Mucosa of rectum (tissue), 2 donors: Measurements from ENCODE around the gene SAMD11.

Source experiments
- H3K27ac ChIP-seq, 2 donors: one replicate each; pipeline ENCODE4 v1.7.0; 2013; ENCODE audit warnings: inconsistent platforms in 2 of 2, low read depth in 2 of 2, low read length in 2 of 2
- H3K27me3 ChIP-seq, 2 donors: one replicate each; pipeline ENCODE4 v1.7.0; 2013; ENCODE audit warnings: low read length in 2 of 2; ENCODE audit not compliant: control insufficient read depth in 2 of 2, insufficient read depth in 2 of 2
- H3K36me3 ChIP-seq, 2 donors: one replicate each; pipeline ENCODE4 v1.7.0; 2013; ENCODE audit warnings: low read length in 2 of 2; ENCODE audit not compliant: control insufficient read depth in 2 of 2, insufficient read depth in 2 of 2
- H3K4me1 ChIP-seq, 2 donors: one replicate each; pipeline ENCODE4 v1.7.0; 2013; ENCODE audit warnings: low read length in 2 of 2, mild to moderate bottlenecking in 1 of 2; ENCODE audit not compliant: control insufficient read depth in 2 of 2, insufficient read depth in 2 of 2
- H3K4me3 ChIP-seq, 2 donors: one replicate each; pipeline ENCODE4 v1.7.0; 2013; ENCODE audit warnings: low read length in 2 of 2
- H3K9ac ChIP-seq, 2 donors: one replicate each; pipeline ENCODE4 v1.7.0; 2013; ENCODE audit warnings: low read length in 2 of 2, low read depth in 1 of 2, mild to moderate bottlenecking in 1 of 2
- H3K9me3 ChIP-seq, 2 donors: one replicate each; pipeline ENCODE4 v1.7.0; 2013; ENCODE audit warnings: low read length in 2 of 2; ENCODE audit not compliant: control insufficient read depth in 2 of 2
- donor health status: healthy.
- donor health status: Normal muscosa, but diverticular disease.

The SAMD11 gene

GRCh38 chr1:925561-926421, 2.1 kb downstream of the SAMD11 start:
- Histone ChIP-seq H3K27me3 (peaks cover 56 to 70% of the 10 kb centered on the region in 2 donors), H3K27ac (no peak overlapping the region), H3K9ac (no peak overlapping the region), H3K9me3 (no peaks in the 10 kb centered on the region), H3K4me1 (peaks cover 19 to 21% of the 10 kb centered on the region in 2 donors), H3K36me3 (no peaks in the 10 kb centered on the region), H3K4me3 (peak overlapping the region in 1 of 2 donors; percentile 20)

DNA sequence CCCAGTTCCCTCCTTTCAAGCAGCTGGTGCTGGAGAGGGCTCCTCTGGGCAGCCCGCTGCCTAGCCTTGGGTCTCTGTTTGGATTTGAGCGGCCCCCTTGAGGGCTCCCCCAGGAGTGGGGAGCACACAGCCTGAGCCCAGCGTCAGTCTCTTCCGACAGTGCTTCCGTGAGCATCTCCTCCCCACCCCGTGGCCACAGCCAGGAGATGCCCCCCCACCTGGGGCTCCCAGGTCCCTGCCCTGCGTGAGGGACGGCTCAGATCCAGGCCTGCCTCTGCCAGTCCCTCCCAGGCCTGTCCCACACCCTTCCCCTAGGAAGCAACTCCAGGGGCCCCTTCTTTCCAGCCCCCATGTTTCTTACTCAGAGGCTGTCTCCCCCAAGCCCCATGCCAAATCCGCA, 3.5 kb downstream of the SAMD11 start:
- Histone ChIP-seq H3K27me3 (peaks cover 49 to 76% of the 10 kb centered on the region in 2 donors), H3K36me3 (no peaks in the 10 kb centered on the region), H3K27ac (no peak overlapping the region), H3K9me3 (no peaks in the 10 kb centered on the region), H3K9ac (no peak overlapping the region), H3K4me1 (peaks cover 13 to 15% of the 10 kb centered on the region in 2 donors), H3K4me3 (no peak overlapping the region)

DNA sequence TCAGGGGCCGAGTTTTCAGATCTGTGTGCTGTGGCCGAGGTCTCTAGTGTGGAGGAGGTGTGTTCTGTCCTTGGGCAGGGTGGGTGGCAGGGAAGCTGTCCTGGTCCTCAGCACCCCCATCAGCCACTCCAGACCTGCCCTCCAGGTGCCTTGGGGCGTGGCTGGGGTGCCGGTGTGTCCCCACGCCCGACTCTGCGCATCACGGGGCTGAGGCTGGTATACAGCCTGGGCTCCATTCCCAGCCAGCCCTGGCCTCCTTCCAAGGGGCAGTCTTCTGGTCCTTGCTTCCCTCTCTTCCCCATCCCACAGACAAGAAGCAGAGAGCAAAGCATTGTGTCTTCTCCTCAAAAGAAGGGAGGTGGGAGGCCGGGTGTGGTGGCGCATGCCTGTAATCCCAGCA, 4.0 kb downstream of the SAMD11 start:
- Histone ChIP-seq H3K4me3 (no peak overlapping the region), H3K36me3 (no peaks in the 10 kb centered on the region), H3K9ac (no peak overlapping the region), H3K9me3 (no peaks in the 10 kb centered on the region), H3K27ac (no peak overlapping the region), H3K4me1 (peaks cover 13 to 17% of the 10 kb centered on the region in 2 donors), H3K27me3 (peaks cover 49 to 76% of the 10 kb centered on the region in 2 donors)

GRCh38 chr1:928825-929661, 5.3 kb downstream of the SAMD11 start:
- H3K36me3 ChIP-seq = no peaks in the 10 kb centered on the region
- no peaks in the 10 kb centered on the region for H3K9me3 ChIP-seq
- no peak overlapping the region for H3K27ac ChIP-seq
- H3K4me1 ChIP-seq = peaks cover 7 to 19% of the 10 kb centered on the region in 2 donors
- H3K4me3 ChIP-seq = no peak overlapping the region
- peaks cover 43 to 75% of the 10 kb centered on the region in 2 donors for H3K27me3 ChIP-seq
- no peak overlapping the region for H3K9ac ChIP-seq

DNA sequence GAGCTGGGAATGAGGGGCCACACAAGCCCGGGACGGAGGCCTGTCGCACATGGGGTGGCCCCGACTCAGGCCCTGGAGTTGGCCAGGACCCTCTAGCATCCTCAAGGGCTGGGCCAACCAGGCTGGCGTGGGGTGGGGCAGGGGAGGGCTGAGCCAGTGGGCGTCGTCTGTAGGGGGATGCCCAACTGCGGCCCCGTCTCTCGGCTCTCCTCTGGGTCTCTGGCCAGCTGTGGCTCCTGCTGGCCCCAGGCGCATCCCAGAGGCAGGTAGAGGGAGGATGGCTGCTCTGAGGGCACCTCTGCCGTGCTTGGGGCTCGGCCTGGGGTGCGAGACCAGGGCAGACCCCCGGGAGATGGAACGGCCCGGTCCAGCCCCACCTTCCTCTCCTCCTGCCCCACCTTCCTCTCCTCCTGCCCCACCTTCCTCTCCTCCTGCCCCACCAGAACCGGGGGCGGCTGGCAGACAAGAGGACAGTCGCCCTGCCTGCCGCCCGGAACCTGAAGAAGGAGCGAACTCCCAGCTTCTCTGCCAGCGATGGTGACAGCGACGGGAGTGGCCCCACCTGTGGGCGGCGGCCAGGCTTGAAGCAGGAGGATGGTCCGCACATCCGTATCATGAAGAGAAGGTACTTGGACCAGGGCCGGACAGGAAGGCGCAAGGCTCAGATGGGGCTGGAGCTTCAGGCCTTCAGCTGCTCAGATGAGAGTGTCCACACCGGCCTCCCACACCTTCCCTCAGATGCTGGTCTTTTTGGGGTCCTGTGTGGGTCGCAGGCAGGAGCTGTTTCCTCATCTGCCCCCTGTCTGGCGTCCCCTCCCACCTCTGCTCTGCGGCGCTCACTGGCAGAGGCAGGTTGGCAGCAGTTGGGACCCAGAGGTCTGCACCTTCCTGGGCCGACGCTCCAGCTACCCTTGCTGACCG, 6.2 kb downstream of the SAMD11 start:
- H3K27me3 ChIP-seq = peaks cover 45 to 70% of the 10 kb centered on the region in 2 donors
- no peaks in the 10 kb centered on the region for H3K9me3 ChIP-seq
- H3K9ac ChIP-seq = no peak overlapping the region
- H3K27ac ChIP-seq = no peak overlapping the region
- peaks cover under 1 to 15% of the 10 kb centered on the region in 2 donors for H3K4me1 ChIP-seq
- H3K4me3 ChIP-seq = no peak overlapping the region
- H3K36me3 ChIP-seq = no peaks in the 10 kb centered on the region

DNA sequence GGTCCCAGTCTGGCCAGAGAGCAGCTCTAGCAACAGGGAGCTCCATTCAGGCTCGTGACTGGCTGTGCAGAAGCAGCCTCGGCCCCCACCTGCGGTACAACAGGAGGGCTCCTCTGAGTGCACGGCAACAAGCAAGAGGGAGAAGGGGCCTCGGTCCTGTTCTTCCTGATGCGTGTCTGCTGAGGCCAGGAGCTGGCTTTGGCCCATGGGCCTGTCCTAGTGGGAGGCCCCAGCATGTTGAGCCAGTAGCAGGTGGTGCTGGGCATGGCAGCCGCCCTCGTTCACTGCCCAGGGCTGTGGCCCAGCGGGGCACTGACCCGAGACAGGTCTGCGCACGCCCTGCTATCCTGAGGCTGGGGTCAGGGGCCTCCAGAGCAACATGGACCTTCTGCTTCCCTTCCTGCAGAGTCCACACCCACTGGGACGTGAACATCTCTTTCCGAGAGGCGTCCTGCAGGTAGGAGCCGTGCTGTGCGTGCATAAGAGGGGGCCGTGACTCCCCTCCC, 7.0 kb downstream of the SAMD11 start:
- peaks cover 0 to 15% of the 10 kb centered on the region in 2 donors for H3K4me1 ChIP-seq
- no peaks in the 10 kb centered on the region for H3K36me3 ChIP-seq
- H3K27ac ChIP-seq = no peak overlapping the region
- H3K27me3 ChIP-seq = peaks cover 50 to 74% of the 10 kb centered on the region in 2 donors
- H3K9ac ChIP-seq = no peak overlapping the region
- no peaks in the 10 kb centered on the region for H3K9me3 ChIP-seq
- no peak overlapping the region for H3K4me3 ChIP-seq

DNA sequence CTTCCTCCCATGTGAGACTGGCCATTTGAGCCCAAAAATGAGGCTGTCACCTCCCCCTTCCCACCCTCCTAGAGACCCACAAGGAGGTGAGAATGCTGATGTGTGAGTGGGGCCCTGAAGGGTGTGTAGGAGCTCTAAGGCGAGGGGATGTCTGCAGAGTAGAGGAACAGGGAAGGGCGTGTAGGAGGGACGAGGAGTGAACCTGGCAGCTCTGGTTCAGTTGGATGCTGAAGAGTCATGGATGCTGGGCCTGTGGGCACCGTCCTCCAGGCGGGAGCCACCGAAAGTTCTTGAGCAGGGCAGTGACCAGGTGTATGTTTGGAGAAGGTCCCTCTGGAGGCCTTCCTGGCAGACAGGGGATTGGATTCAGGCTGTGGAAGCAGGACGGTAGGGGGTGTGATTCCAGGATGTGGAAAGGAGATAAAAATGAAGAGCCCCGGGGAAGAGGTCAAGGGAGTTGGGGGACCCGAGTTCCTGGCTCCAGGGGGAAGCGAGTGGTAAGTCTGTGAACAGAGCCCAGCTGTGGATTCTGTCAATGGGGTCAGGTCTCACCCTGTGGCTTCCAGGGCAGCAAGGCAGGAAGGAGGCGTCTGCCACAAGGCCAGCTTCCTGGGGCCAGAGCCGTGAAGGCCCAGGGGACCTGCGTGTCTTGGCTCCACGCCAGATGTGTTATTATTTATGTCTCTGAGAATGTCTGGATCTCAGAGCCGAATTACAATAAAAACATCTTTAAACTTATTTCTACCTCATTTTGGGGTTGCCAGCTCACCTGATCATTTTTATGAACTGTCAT, 7.9 kb downstream of the SAMD11 start:
- Histone ChIP-seq H3K36me3 (no peaks in the 10 kb centered on the region), H3K27ac (no peak overlapping the region), H3K4me3 (no peak overlapping the region), H3K9me3 (no peaks in the 10 kb centered on the region), H3K4me1 (peaks cover 0 to 14% of the 10 kb centered on the region in 2 donors), H3K9ac (no peak overlapping the region), H3K27me3 (peaks cover 45 to 67% of the 10 kb centered on the region in 2 donors)

DNA sequence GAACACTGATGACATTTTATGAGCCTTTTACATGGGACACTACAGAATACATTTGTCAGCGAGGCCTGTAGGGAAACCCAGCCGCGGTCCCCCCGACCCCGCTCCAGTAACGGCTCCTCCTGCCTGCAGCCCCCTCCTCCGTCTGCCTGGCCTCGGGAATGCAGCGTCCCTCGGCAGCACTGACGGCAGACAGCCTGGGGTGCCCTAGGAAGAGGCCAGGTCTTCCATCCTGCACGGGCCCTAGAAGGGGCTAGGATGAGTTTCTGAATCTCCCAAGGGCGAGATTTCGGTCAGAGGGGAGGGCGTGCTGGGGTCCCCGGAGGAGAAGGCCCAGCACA, 8.4 kb downstream of the SAMD11 start:
- Histone ChIP-seq H3K36me3 (no peaks in the 10 kb centered on the region), H3K27me3 (peaks cover 43 to 67% of the 10 kb centered on the region in 2 donors), H3K9ac (no peak overlapping the region), H3K9me3 (no peaks in the 10 kb centered on the region), H3K4me1 (peaks cover 0 to 14% of the 10 kb centered on the region in 2 donors), H3K4me3 (no peak overlapping the region), H3K27ac (no peak overlapping the region)
